ENCODE data around the gene FERMT3. TPM values are rescaled to one million over a fixed set of nuclear protein-coding genes. Genes with fewer than 3 reads are reported as not detected.

FERMT3 gene
- total RNA-seq, 1 experiment from 2014 or later, result 10.6 TPM

DNA sequence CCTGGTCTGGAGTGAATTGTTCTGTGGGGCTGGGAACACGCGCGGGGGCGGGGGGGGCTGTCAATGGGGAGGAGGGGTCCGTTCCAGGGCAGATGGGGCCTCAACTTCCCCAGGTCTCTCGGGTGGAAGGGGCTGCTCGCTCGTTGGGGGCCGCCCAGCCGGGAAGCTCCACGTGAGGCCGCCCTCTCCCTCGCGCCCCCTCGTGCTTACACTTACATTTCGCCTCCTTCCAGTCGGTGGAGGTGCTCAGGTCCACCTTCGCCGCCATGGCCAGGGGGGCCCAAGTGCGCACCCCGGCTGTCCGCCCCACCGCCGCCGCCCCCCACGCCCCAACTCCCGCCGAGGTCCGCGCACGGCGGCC is 41.1 kb upstream of the FERMT3 start:
- peaks cover 10 to 19% of the 10 kb centered on the region in 2 experiments for H3K4me1 Mint-ChIP-seq
- Histone ChIP-seq H3K56ac (ENCODE audit: insufficient read length, low read depth, low read length) (no peak overlapping the region), H3K4me2 (ENCODE audit: insufficient read depth, insufficient read length, low read length) (peak overlapping the region; percentile 5), H3K14ac (ENCODE audit: insufficient read depth, low read length) (peak overlapping the region; percentile 61; the same call in 1 of the 2 replicates), H3K79me1 (ENCODE audit: insufficient read depth, low read depth, low read length, poor library complexity, severe bottlenecking) (no peaks in the 10 kb centered on the region), H4K20me1 (ENCODE audit: control insufficient read depth, insufficient read depth, insufficient read length) (no peaks in the 10 kb centered on the region), H2BK20ac (ENCODE audit: low read depth, low read length, poor library complexity, severe bottlenecking) (no peak overlapping the region), H3K79me2 (ENCODE audit: insufficient read depth, low read length) (no peaks in the 10 kb centered on the region), H2BK5ac (ENCODE audit: insufficient read length, low read length) (no peak overlapping the region), H2AK5ac (ENCODE audit: insufficient read length, low read length) (no peak overlapping the region), H4K5ac (ENCODE audit: insufficient read length, low read depth, low read length) (no peak overlapping the region), H4K91ac (ENCODE audit: insufficient read length, low read depth, low read length) (no peak overlapping the region), H3T11ph (ENCODE audit: low read length) (no peak overlapping the region), H3K23me2 (ENCODE audit: insufficient read length, low read depth, low read length, poor library complexity, severe bottlenecking) (peaks cover 5% of the 10 kb centered on the region), H2BK120ac (ENCODE audit: low read depth, low read length, poor library complexity, severe bottlenecking) (no peak overlapping the region), H2AFZ (ENCODE audit: low read length) (no peak overlapping the region), H2BK12ac (ENCODE audit: insufficient read length, low read depth, low read length) (no peak overlapping the region), H3K9me3 (ENCODE audit: control insufficient read depth, low read depth, low read length) (no peaks in the 10 kb centered on the region), H4K8ac (replicated peaks; ENCODE audit: insufficient read length, low read depth, low read length) (no peak overlapping the region), H3K27me3 (ENCODE audit: insufficient read depth, low read length) (peaks cover 1% of the 10 kb centered on the region; the same call in 1 of the 2 replicates), H3K18ac (ENCODE audit: insufficient read length, low read depth, low read length) (no peak overlapping the region), H3K27ac (ENCODE audit: insufficient read length, low read depth, low read length) (no peak overlapping the region), H3K4ac (ENCODE audit: low read depth, low read length) (no peak overlapping the region), H2BK15ac (ENCODE audit: low read depth, low read length) (no peak overlapping the region), H3K4me1 (ENCODE audit: insufficient read depth, low read length) (no peaks in the 10 kb centered on the region), H3K9ac (ENCODE audit: extremely low read depth, insufficient read length, low read length) (no peak overlapping the region), H3K23ac (ENCODE audit: insufficient read length, low read depth, low read length) (no peak overlapping the region)
- H3K27ac Mint-ChIP-seq, result no peak overlapping the region
- whole genome bisulfite sequencing (ENCODE audit: extremely low coverage, insufficient read length, low lambda C conversion rate), result no CpG with 5 or more reads among the region's 32 CpGs
- DNase-seq, result no peak
- peaks cover 0 to 3% of the 10 kb centered on the region in 2 experiments; a peak in 2 of 5 replicates for H3K9me3 Mint-ChIP-seq
- peak overlapping the region; percentile 61 to 75; a peak in 3 of 5 replicates for H3K4me3 Mint-ChIP-seq
- peaks cover 0 to 10% (median 5%) of the 10 kb centered on the region in 3 experiments; a peak in 3 of 7 replicates for H3K36me3 Mint-ChIP-seq (ENCODE audit: insufficient read depth in 1 of 3, low read depth in 3 of 3)
- TF ChIP-seq, protein P1, sequence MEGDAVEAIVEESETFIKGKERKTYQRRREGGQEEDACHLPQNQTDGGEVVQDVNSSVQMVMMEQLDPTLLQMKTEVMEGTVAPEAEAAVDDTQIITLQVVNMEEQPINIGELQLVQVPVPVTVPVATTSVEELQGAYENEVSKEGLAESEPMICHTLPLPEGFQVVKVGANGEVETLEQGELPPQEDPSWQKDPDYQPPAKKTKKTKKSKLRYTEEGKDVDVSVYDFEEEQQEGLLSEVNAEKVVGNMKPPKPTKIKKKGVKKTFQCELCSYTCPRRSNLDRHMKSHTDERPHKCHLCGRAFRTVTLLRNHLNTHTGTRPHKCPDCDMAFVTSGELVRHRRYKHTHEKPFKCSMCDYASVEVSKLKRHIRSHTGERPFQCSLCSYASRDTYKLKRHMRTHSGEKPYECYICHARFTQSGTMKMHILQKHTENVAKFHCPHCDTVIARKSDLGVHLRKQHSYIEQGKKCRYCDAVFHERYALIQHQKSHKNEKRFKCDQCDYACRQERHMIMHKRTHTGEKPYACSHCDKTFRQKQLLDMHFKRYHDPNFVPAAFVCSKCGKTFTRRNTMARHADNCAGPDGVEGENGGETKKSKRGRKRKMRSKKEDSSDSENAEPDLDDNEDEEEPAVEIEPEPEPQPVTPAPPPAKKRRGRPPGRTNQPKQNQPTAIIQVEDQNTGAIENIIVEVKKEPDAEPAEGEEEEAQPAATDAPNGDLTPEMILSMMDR (conservative IDR thresholded peaks at IDR 0.05), result no peak
- peaks cover 18% of the 10 kb centered on the region for H3K27me3 Mint-ChIP-seq (ENCODE audit: low read depth)
